PC-3 (cell line): ENCODE measurements around the gene SLC9B1.
"Not testable (repeated sequence)": the region's sequence is repeated elsewhere in the genome, so short reads cannot be mapped to it uniquely, and the experiment has no call there.

Experiments
- CTCF ChIP-seq: fragments of 300-600 bp; sonication (generic); conservative IDR thresholded peaks from 2 replicates; pipeline ENCODE4 v1.5.1; 2017; ENCODE audit warnings: antibody characterized with exemption, low read depth, mild to moderate bottlenecking, low read length
- EZH2 ChIP-seq: fragments of 300-600 bp; sonication (generic); IDR thresholded peaks from one replicate; pipeline ENCODE4 v1.6.1; 2017; ENCODE audit warnings: antibody characterized with exemption, mild to moderate bottlenecking, low read length; ENCODE audit not compliant: unreplicated experiment

GRCh38 chr4:102961813-102962212 is 57.7 kb downstream of the SLC9B1 start:
- TF ChIP-seq CTCF, EZH2: not testable (repeated sequence)
